ENCODE results near the gene ALDH1A3. TPM values are rescaled to one million over a fixed set of nuclear protein-coding genes. Genes with fewer than 3 reads are reported as not detected.

Gene ALDH1A3
- total and polyA plus RNA-seq, 2 donors (not counting 1 experiment from before 2014, with no cell fraction given): not detected

- H3K36me3 ChIP-seq (replicated peaks in 1 of 2; ENCODE audit: control extremely low read depth in 1 of 2, control insufficient read depth in 1 of 2, extremely low read depth in 1 of 2, insufficient read depth in 2 of 2, low read length in 1 of 2): no peaks in the 10 kb centered on the region
- peaks cover 2 to 12% of the 10 kb centered on the region in 2 donors for H3K4me1 ChIP-seq (ENCODE audit: control insufficient read depth in 2 of 2, insufficient read depth in 2 of 2, low read length in 2 of 2)
- peaks cover 0 to 3% (median 0%) of the 10 kb centered on the region in 3 donors for H3K9me3 ChIP-seq (ENCODE audit: control extremely low read depth in 1 of 3, control insufficient read depth in 2 of 3, insufficient read depth in 1 of 3, low read length in 2 of 3)
- WGBS (ENCODE audit: insufficient coverage): 95% methylated on average over 3 of the region's 5 CpGs
- no peak overlapping the region for H3K4me3 Mint-ChIP-seq
- no peak for TF ChIP-seq EZH2 (IDR thresholded peaks at IDR 0.05; ENCODE audit: borderline replicate concordance, insufficient read depth, low read depth, low read length, poor library complexity, severe bottlenecking)
- TF ChIP-seq CTCF (IDR thresholded peaks at IDR 0.05): no peak
- POLR2A ChIA-PET: interaction anchor here (0.6 kb wide), 1 partner anchor 405 kb away, joined by 3 read pairs; the partner anchor contains the start of gene CHSY1
- H3K9me3 Mint-ChIP-seq (ENCODE audit: insufficient read depth): no peaks in the 10 kb centered on the region
- peaks cover 0 to 10% (median 1%) of the 10 kb centered on the region in 4 experiments for H3K27me3 ChIP-seq (replicated peaks in 1 of 4; ENCODE audit: control extremely low read depth in 1 of 4, control insufficient read depth in 3 of 4, insufficient read depth in 4 of 4, low read length in 3 of 4)
- no peak for DNase-seq
- no peaks in the 10 kb centered on the region for H3K79me2 ChIP-seq (ENCODE audit: control insufficient read depth, insufficient read depth, low read length)
- CTCF ChIA-PET: interaction anchor here (0.5 to 1.8 kb wide), 2 partner anchors 9 to 25 kb away, joined by 3 to 4 read pairs; no protein-coding TSS in a partner anchor
- intact Hi-C loops (cut with micrococcal nuclease): no loop called here
- H3K27ac ChIP-seq (ENCODE audit: low read length in 2 of 2): no peak overlapping the region
- no peaks in the 10 kb centered on the region for H4K20me1 ChIP-seq (ENCODE audit: control insufficient read depth, insufficient read depth, low read length, poor library complexity, severe bottlenecking)
- ATAC-seq (ENCODE audit: low read depth): no peak
- H3K27me3 Mint-ChIP-seq: peaks cover 24% of the 10 kb centered on the region
- peaks cover 8% of the 10 kb centered on the region for H3K4me1 Mint-ChIP-seq
- H3K9ac ChIP-seq (ENCODE audit: low read length): no peak overlapping the region
- no peak overlapping the region for H3K27ac Mint-ChIP-seq
- no peak overlapping the region for H3K4me3 ChIP-seq (ENCODE audit: control extremely low read depth in 1 of 5, extremely low read depth in 1 of 5, insufficient read depth in 1 of 5, low read depth in 2 of 5, low read length in 4 of 5)
- H2AFZ ChIP-seq (ENCODE audit: insufficient read depth, low read depth, low read length, poor library complexity, severe bottlenecking): no peak overlapping the region
- H3K4me2 ChIP-seq (replicated peaks; ENCODE audit: low read depth, low read length, poor library complexity, severe bottlenecking): no peak overlapping the region
These were observed 32.4 kb upstream of the ALDH1A3 start for GRCh38 chr15:100847194-100847593.

GRCh38 chr15:100849021-100849854, 30.4 kb upstream of the ALDH1A3 start:
- Histone ChIP-seq H3K4me1 (ENCODE audit: control insufficient read depth in 2 of 2, insufficient read depth in 2 of 2, low read length in 2 of 2) (peaks cover 2 to 12% of the 10 kb centered on the region in 2 donors), H3K9me3 (ENCODE audit: control extremely low read depth in 1 of 3, control insufficient read depth in 2 of 3, insufficient read depth in 1 of 3, low read length in 2 of 3) (peaks cover 0 to 3% (median 0%) of the 10 kb centered on the region in 3 donors), H3K4me2 (replicated peaks; ENCODE audit: low read depth, low read length, poor library complexity, severe bottlenecking) (peak overlapping the region; percentile 92), H3K27me3 (replicated peaks in 1 of 4; ENCODE audit: control extremely low read depth in 1 of 4, control insufficient read depth in 3 of 4, insufficient read depth in 4 of 4, low read length in 3 of 4) (peaks cover 0 to 10% (median 1%) of the 10 kb centered on the region in 4 experiments), H3K27ac (ENCODE audit: low read length in 2 of 2) (no peak overlapping the region), H3K36me3 (replicated peaks in 1 of 2; ENCODE audit: control extremely low read depth in 1 of 2, control insufficient read depth in 1 of 2, extremely low read depth in 1 of 2, insufficient read depth in 2 of 2, low read length in 1 of 2) (no peaks in the 10 kb centered on the region), H4K20me1 (ENCODE audit: control insufficient read depth, insufficient read depth, low read length, poor library complexity, severe bottlenecking) (no peaks in the 10 kb centered on the region), H2AFZ (ENCODE audit: insufficient read depth, low read depth, low read length, poor library complexity, severe bottlenecking) (peak overlapping the region; percentile 94), H3K9ac (ENCODE audit: low read length) (peak overlapping the region; percentile 74), H3K4me3 (ENCODE audit: control extremely low read depth in 1 of 5, extremely low read depth in 1 of 5, insufficient read depth in 1 of 5, low read depth in 2 of 5, low read length in 4 of 5) (peak overlapping the region in 4 of 5 experiments; percentile 47 to 66 (median 58)), H3K79me2 (ENCODE audit: control insufficient read depth, insufficient read depth, low read length) (no peaks in the 10 kb centered on the region)
- no peak for TF ChIP-seq EZH2 (IDR thresholded peaks at IDR 0.05; ENCODE audit: borderline replicate concordance, insufficient read depth, low read depth, low read length, poor library complexity, severe bottlenecking)
- TF ChIP-seq CTCF (IDR thresholded peaks at IDR 0.05): peak; percentile 31
- Mint-ChIP-seq H3K4me1 (peaks cover 8% of the 10 kb centered on the region), H3K27ac (peak overlapping the region; percentile 56), H3K27me3 (peaks cover 16% of the 10 kb centered on the region), H3K4me3 (peak overlapping the region; percentile 87), H3K9me3 (ENCODE audit: insufficient read depth) (no peaks in the 10 kb centered on the region)
- CTCF ChIA-PET: interaction anchor here (1.1 to 1.4 kb wide), 3 partner anchors 24 to 159 kb away, joined by 3 to 4 read pairs (median 3); no protein-coding TSS in a partner anchor
- DNase-seq (peak; percentile 73), ATAC-seq (ENCODE audit: low read depth) (peak; percentile 86)
- WGBS (ENCODE audit: insufficient coverage): 17% methylated on average over 43 of the region's 47 CpGs
- intact Hi-C loops (cut with micrococcal nuclease): loop anchor here (1.0 kb wide), 1 partner anchor 159 kb away; no protein-coding TSS in a partner anchor
- POLR2A ChIA-PET: no interaction called here

Data from B cell (primary cell).